Activated CD4-positive, alpha-beta memory T cell treated with anti-CD3 and anti-CD28 coated beads for 36 hours (primary cell): ENCODE data around the gene COX6B2. TPM values are rescaled to one million over a fixed set of nuclear protein-coding genes. Genes with fewer than 3 reads are reported as not detected.

Source experiments
- CTCF ChIA-PET: fragments of 350-600 bp; sonication (Branson Sonifier 250); formaldehyde crosslinking; loops from one replicate; lab custom pipeline; 2021; ENCODE audit warnings: antibody characterized with exemption, inconsistent platforms; lab: Charles Lee
- POLR2A ChIA-PET: fragments of 350-600 bp; sonication (Branson Sonifier 250); formaldehyde crosslinking; loops from one replicate; lab custom pipeline; 2021; ENCODE audit warnings: antibody characterized with exemption; lab: Charles Lee
- DNase-seq: peaks from one replicate; pipeline ENCODE4 v3.0.0-alpha.2; 2020
- H3K27ac Mint-ChIP-seq: one replicate; pipeline ENCODE4 v1.8.0; 2021; ENCODE audit warnings: mixed read lengths
- H3K27me3 Mint-ChIP-seq: one replicate; pipeline ENCODE4 v1.8.0; 2021; ENCODE audit warnings: mixed read lengths
- H3K36me3 Mint-ChIP-seq: one replicate; pipeline ENCODE4 v1.8.0; 2021; ENCODE audit warnings: mixed read lengths
- H3K4me1 Mint-ChIP-seq: one replicate; pipeline ENCODE4 v1.8.0; 2021; ENCODE audit warnings: low read depth, mixed read lengths
- H3K4me3 Mint-ChIP-seq: one replicate; pipeline ENCODE4 v1.8.0; 2021; ENCODE audit warnings: mild to moderate bottlenecking, mixed read lengths
- H3K9me3 Mint-ChIP-seq: one replicate; pipeline ENCODE4 v1.8.0; 2021; ENCODE audit warnings: mixed read lengths
- intact Hi-C: fragments of 100-400 bp; cut with micrococcal nuclease; formaldehyde crosslinking; loops from one replicate; pipeline ENCODE4 v1.15.1; 2023
- total RNA-seq, 2 experiments: library from RNA; stranded (reverse); gene quantifications; one replicate each; pipeline ENCODE4 v1.2.3, GENCODE V29; 2021

COX6B2 gene
- total RNA-seq, 2 experiments from 2014 or later: 0.15 to 0.81 TPM

- no peaks in the 10 kb centered on the region for H3K36me3 Mint-ChIP-seq
- intact Hi-C loops: no loop called here
Observed at GRCh38 chr19:55311797-55312196, 42.7 kb downstream of the COX6B2 start.

GRCh38 chr19:55311397-55311796 is 43.1 kb downstream of the COX6B2 start:
- Mint-ChIP-seq H3K4me3 (no peak overlapping the region), H3K27ac (no peak overlapping the region), H3K36me3 (no peaks in the 10 kb centered on the region), H3K9me3 (no peaks in the 10 kb centered on the region), H3K4me1 (no peaks in the 10 kb centered on the region), H3K27me3 (no peaks in the 10 kb centered on the region)
- ChIA-PET CTCF (interaction anchor here (2.9 kb wide), 1 partner anchor 9 kb away, joined by 13 read pairs; no protein-coding TSS in a partner anchor), POLR2A (no interaction called here)
- DNase-seq: no peak
- intact Hi-C loops: no loop called here

More at GRCh38 chr19:55311797-55312196, 42.7 kb downstream of the COX6B2 start:
- Mint-ChIP-seq H3K27me3 (no peaks in the 10 kb centered on the region), H3K9me3 (no peaks in the 10 kb centered on the region), H3K27ac (no peak overlapping the region), H3K4me1 (no peaks in the 10 kb centered on the region), H3K4me3 (no peak overlapping the region)
- POLR2A ChIA-PET: no interaction called here
- CTCF ChIA-PET: interaction anchor here (2.9 kb wide), 1 partner anchor 10 kb away, joined by 13 read pairs; no protein-coding TSS in a partner anchor
- no peak for DNase-seq

GRCh38 chr19:55310498-55310897 is 44.0 kb downstream of the COX6B2 start:
- intact Hi-C loops: no loop called here
- H3K4me1 Mint-ChIP-seq: no peaks in the 10 kb centered on the region
- CTCF ChIA-PET: no interaction called here

GRCh38 chr19:55309448-55309847 is 45.1 kb downstream of the COX6B2 start:
- peaks cover 2% of the 10 kb centered on the region for H3K36me3 Mint-ChIP-seq
- ChIA-PET CTCF (no interaction called here), POLR2A (no interaction called here)
- no peak overlapping the region for H3K27ac Mint-ChIP-seq
- intact Hi-C loops: no loop called here
- no peaks in the 10 kb centered on the region for H3K9me3 Mint-ChIP-seq
- no peak for DNase-seq
- no peaks in the 10 kb centered on the region for H3K4me1 Mint-ChIP-seq
- no peaks in the 10 kb centered on the region for H3K27me3 Mint-ChIP-seq
- H3K4me3 Mint-ChIP-seq: no peak overlapping the region

More at GRCh38 chr19:55310498-55310897, 44.0 kb downstream of the COX6B2 start:
- Mint-ChIP-seq H3K36me3 (no peaks in the 10 kb centered on the region), H3K4me3 (no peak overlapping the region), H3K27ac (no peak overlapping the region), H3K9me3 (no peaks in the 10 kb centered on the region), H3K27me3 (no peaks in the 10 kb centered on the region)
- no peak for DNase-seq
- POLR2A ChIA-PET: no interaction called here

GRCh38 chr19:55308281-55308680 is 46.2 kb downstream of the COX6B2 start:
- intact Hi-C loops: no loop called here
- Mint-ChIP-seq H3K27ac (no peak overlapping the region), H3K27me3 (no peaks in the 10 kb centered on the region), H3K36me3 (peaks cover 2% of the 10 kb centered on the region), H3K4me1 (no peaks in the 10 kb centered on the region), H3K9me3 (no peaks in the 10 kb centered on the region), H3K4me3 (no peak overlapping the region)
- POLR2A ChIA-PET: interaction anchor here (0.6 kb wide), 1 partner anchor 347 kb away, joined by 3 read pairs; the partner anchor contains the start of gene U2AF2
- DNase-seq: no peak
- CTCF ChIA-PET: interaction anchor here (1.4 kb wide), 1 partner anchor 75 kb away, joined by 4 read pairs; the partner anchor contains the start of gene TMEM238

- no peak overlapping the region for H3K27ac Mint-ChIP-seq
- no peaks in the 10 kb centered on the region for H3K27me3 Mint-ChIP-seq
- no peaks in the 10 kb centered on the region for H3K4me1 Mint-ChIP-seq
- intact Hi-C loops: no loop called here
- no peaks in the 10 kb centered on the region for H3K9me3 Mint-ChIP-seq
- no peak overlapping the region for H3K4me3 Mint-ChIP-seq
- CTCF ChIA-PET: interaction anchor here (1.1 to 1.6 kb wide), 4 partner anchors 15 to 197 kb away, joined by 3 to 6 read pairs (median 4); partner anchors contain the start of gene TMEM238
- no peak for DNase-seq
- peaks cover 2% of the 10 kb centered on the region for H3K36me3 Mint-ChIP-seq
- POLR2A ChIA-PET: no interaction called here
Observed at GRCh38 chr19:55306712-55307111, 47.8 kb downstream of the COX6B2 start.

- ChIA-PET CTCF (interaction anchor here (1.1 to 1.6 kb wide), 3 partner anchors 14 to 198 kb away, joined by 3 to 6 read pairs (median 4); partner anchors contain the start of gene TMEM238), POLR2A (interaction anchor here (1.0 kb wide), 1 partner anchor 33 kb away, joined by 3 read pairs; the partner anchor contains the start of gene KMT5C)
- Mint-ChIP-seq H3K36me3 (peaks cover 2% of the 10 kb centered on the region), H3K9me3 (no peaks in the 10 kb centered on the region), H3K27me3 (no peaks in the 10 kb centered on the region), H3K4me3 (no peak overlapping the region), H3K27ac (no peak overlapping the region), H3K4me1 (no peaks in the 10 kb centered on the region)
- intact Hi-C loops: no loop called here
- DNase-seq: no peak
Observed at GRCh38 chr19:55305983-55306562, 48.4 kb downstream of the COX6B2 start.

- CTCF ChIA-PET: interaction anchor here (1.1 to 1.6 kb wide), 3 partner anchors 13 to 199 kb away, joined by 3 to 6 read pairs (median 4); partner anchors contain the start of gene TMEM238
- H3K4me1 Mint-ChIP-seq: no peaks in the 10 kb centered on the region
- no peaks in the 10 kb centered on the region for H3K27me3 Mint-ChIP-seq
- H3K36me3 Mint-ChIP-seq: peaks cover 2% of the 10 kb centered on the region
- no peaks in the 10 kb centered on the region for H3K9me3 Mint-ChIP-seq
- DNase-seq: peak; percentile 56
- no peak overlapping the region for H3K4me3 Mint-ChIP-seq
- no peak overlapping the region for H3K27ac Mint-ChIP-seq
- intact Hi-C loops: no loop called here
- POLR2A ChIA-PET: interaction anchor here (1.0 kb wide), 1 partner anchor 34 kb away, joined by 3 read pairs; the partner anchor contains the start of gene KMT5C
Observed at GRCh38 chr19:55305491-55305890, 49.0 kb downstream of the COX6B2 start.

- no peaks in the 10 kb centered on the region for H3K27me3 Mint-ChIP-seq
- H3K27ac Mint-ChIP-seq: no peak overlapping the region
- CTCF ChIA-PET: no interaction called here
Observed at GRCh38 chr19:55304980-55305379, 49.5 kb downstream of the COX6B2 start.

GRCh38 chr19:55304279-55304978 is 50.1 kb downstream of the COX6B2 start:
- intact Hi-C loops: no loop called here
- Mint-ChIP-seq H3K27ac (no peak overlapping the region), H3K9me3 (no peaks in the 10 kb centered on the region), H3K4me3 (no peak overlapping the region), H3K36me3 (peaks cover 2% of the 10 kb centered on the region), H3K4me1 (no peaks in the 10 kb centered on the region), H3K27me3 (no peaks in the 10 kb centered on the region)
- ChIA-PET CTCF (no interaction called here), POLR2A (no interaction called here)
- peak; percentile 59 for DNase-seq

More at GRCh38 chr19:55304980-55305379, 49.5 kb downstream of the COX6B2 start:
- Mint-ChIP-seq H3K9me3 (no peaks in the 10 kb centered on the region), H3K4me1 (no peaks in the 10 kb centered on the region), H3K36me3 (peaks cover 2% of the 10 kb centered on the region), H3K4me3 (no peak overlapping the region)
- intact Hi-C loops: no loop called here
- no peak for DNase-seq
- POLR2A ChIA-PET: no interaction called here

- no peak overlapping the region for H3K27ac Mint-ChIP-seq
- CTCF ChIA-PET: interaction anchor here (0.6 to 3.6 kb wide), 11 partner anchors 9 to 330 kb away, joined by 3 to 43 read pairs (median 7); partner anchors contain the start of genes KMT5C and TMEM238
- H3K27me3 Mint-ChIP-seq: no peaks in the 10 kb centered on the region
- no peaks in the 10 kb centered on the region for H3K4me1 Mint-ChIP-seq
- no peaks in the 10 kb centered on the region for H3K9me3 Mint-ChIP-seq
- H3K36me3 Mint-ChIP-seq: peaks cover 2% of the 10 kb centered on the region
- DNase-seq: no peak
- intact Hi-C loops: loop anchor here (2.0 kb wide), 1 partner anchor 35 kb away; the partner anchor contains the start of gene KMT5C
- H3K4me3 Mint-ChIP-seq: no peak overlapping the region
- POLR2A ChIA-PET: interaction anchor here (0.6 to 2.9 kb wide), 2 partner anchors 58 to 104 kb away, joined by 3 to 10 read pairs; partner anchors contain the start of gene UBE2S
Observed at GRCh38 chr19:55303477-55303876, 51.0 kb downstream of the COX6B2 start.
